Measurements from ENCODE around the gene MAP3K9.

- TF ChIP-seq CTCF (conservative IDR thresholded peaks at IDR 0.05; ENCODE audit: low read length) (no peak), EZH2phosphoT487 (IDR thresholded peaks at IDR 0.05; ENCODE audit: borderline replicate concordance, low read depth, low read length) (no peak)
Measured at GRCh38 chr14:70753518-70753953, 55.8 kb downstream of the MAP3K9 start.

All from OCI-LY7 (cell line).